Smooth muscle cell (in vitro differentiated cells): ENCODE measurements around the gene BCAS3. TPM values are rescaled to one million over a fixed set of nuclear protein-coding genes. Genes with fewer than 3 reads are reported as not detected.

Experiments used
- DNase-seq: peaks from one replicate; lab custom pipeline; 2025; ENCODE audit not compliant: unreplicated experiment; lab: John Stamatoyannopoulos, UW
- H2AFZ ChIP-seq: fragments of 200-600 bp; sonication (generic); 2 replicates; pipeline ENCODE4 v1.6.0; 2016; ENCODE audit warnings: antibody characterized with exemption, low read depth, mild to moderate bottlenecking
- H3F3A ChIP-seq: fragments of 200-600 bp; sonication (generic); 2 replicates; pipeline ENCODE4 v1.6.0; 2017; ENCODE audit warnings: antibody characterized with exemption, low read depth
- H3K27ac ChIP-seq: fragments of 200-600 bp; sonication (generic); 2 replicates; pipeline ENCODE4 v1.5.1; 2016; ENCODE audit warnings: low read depth, mild to moderate bottlenecking
- H3K27me3 ChIP-seq: fragments of 200-600 bp; sonication (generic); 2 replicates; pipeline ENCODE4 v1.6.1; 2016; ENCODE audit warnings: low read depth, mild to moderate bottlenecking
- H3K36me3 ChIP-seq: fragments of 200-600 bp; sonication (generic); 2 replicates; pipeline ENCODE4 v1.5.1; 2016; ENCODE audit warnings: low read depth
- H3K4me1 ChIP-seq: fragments of 200-600 bp; sonication (generic); 2 replicates; pipeline ENCODE4 v1.5.1; 2016; ENCODE audit warnings: low read depth
- H3K4me2 ChIP-seq: fragments of 200-600 bp; sonication (generic); 2 replicates; pipeline ENCODE4 v1.6.0; 2016; ENCODE audit warnings: mild to moderate bottlenecking
- H3K4me3 ChIP-seq: fragments of 200-600 bp; sonication (generic); 2 replicates; pipeline ENCODE4 v1.5.1; 2016; ENCODE audit warnings: mild to moderate bottlenecking
- H3K79me2 ChIP-seq: fragments of 200-600 bp; sonication (generic); 2 replicates; pipeline ENCODE4 v1.6.0; 2016; ENCODE audit warnings: low read depth, mild to moderate bottlenecking
- H3K9ac ChIP-seq: fragments of 200-600 bp; sonication (generic); 2 replicates; pipeline ENCODE4 v1.6.0; 2016; ENCODE audit warnings: low read depth
- H3K9me3 ChIP-seq: fragments of 200-600 bp; sonication (generic); replicated peaks from 2 replicates; pipeline ENCODE4 v1.5.1; 2016; ENCODE audit warnings: low read depth
- H4K20me1 ChIP-seq: fragments of 200-600 bp; sonication (generic); 2 replicates; pipeline ENCODE4 v1.6.0; 2016; ENCODE audit warnings: low read depth
- CTCF ChIP-seq: fragments of 200-600 bp; sonication (generic); IDR thresholded peaks from 2 replicates; pipeline ENCODE4 v1.5.1; 2017; ENCODE audit warnings: borderline replicate concordance, mild to moderate bottlenecking, antibody characterized with exemption; ENCODE audit not compliant: insufficient read depth, poor library complexity, severe bottlenecking
- WGBS: methylation state at CpG from one replicate; pipeline ENCODE4 v1.1.7; 2016; ENCODE audit warnings: low lambda C conversion rate; 5-methylcytosine and 5-hydroxymethylcytosine counted together
- polyA plus RNA-seq: library from polyadenylated mRNA; unstranded; fragments of >200 nt; fragmentation: Nextera tagmentation; extraction: Ambion mirVana; gene quantifications from 2 replicates; pipeline ENCODE4 v1.2.1, GENCODE V29; 2016
- total RNA-seq: library from RNA; depleted of rRNA; stranded (reverse); fragments of >200 nt; gene quantifications from 2 replicates; pipeline ENCODE4 v1.2.3, GENCODE V29; 2014

The BCAS3 gene
- total and polyA plus RNA-seq, 2 experiments from 2014 or later, result 17.2 to 54.5 TPM

GRCh38 chr17:61403801-61404662 is 726.4 kb downstream of the BCAS3 start:
- no peak for DNase-seq
- Histone ChIP-seq H3K9me3 (no peaks in the 10 kb centered on the region), H3K4me2 (peak overlapping the region; percentile 97), H3K36me3 (no peaks in the 10 kb centered on the region), H4K20me1 (peaks cover 85% of the 10 kb centered on the region), H3K9ac (no peak overlapping the region), H3K79me2 (peaks cover 74% of the 10 kb centered on the region), H3F3A (peaks cover 8% of the 10 kb centered on the region), H3K27ac (no peak overlapping the region), H2AFZ (no peak overlapping the region), H3K4me1 (peaks cover 34% of the 10 kb centered on the region), H3K27me3 (peaks cover 43% of the 10 kb centered on the region), H3K4me3 (peak overlapping the region; percentile 77)
- TF ChIP-seq CTCF, result no peak
- 31% methylated on average over 63 of the region's 66 CpGs for WGBS

- peaks cover 8% of the 10 kb centered on the region for H3F3A ChIP-seq
- WGBS, result 23% methylated on average over 14 of the region's 27 CpGs
- H3K4me1 ChIP-seq, result peaks cover 32% of the 10 kb centered on the region
- H2AFZ ChIP-seq, result no peak overlapping the region
- H3K9ac ChIP-seq, result no peak overlapping the region
- peak overlapping the region; percentile 97 for H3K4me2 ChIP-seq
- H3K27ac ChIP-seq, result no peak overlapping the region
- H3K4me3 ChIP-seq, result peak overlapping the region; percentile 77
- H3K36me3 ChIP-seq, result no peaks in the 10 kb centered on the region
- peaks cover 83% of the 10 kb centered on the region for H4K20me1 ChIP-seq
- peaks cover 43% of the 10 kb centered on the region for H3K27me3 ChIP-seq
- H3K79me2 ChIP-seq, result peaks cover 68% of the 10 kb centered on the region
- no peak for DNase-seq
- no peak for TF ChIP-seq CTCF
- H3K9me3 ChIP-seq, result no peaks in the 10 kb centered on the region
Measured at GRCh38 chr17:61404663-61404912, 726.9 kb downstream of the BCAS3 start.

GRCh38 chr17:61404913-61405685 is 727.4 kb downstream of the BCAS3 start:
- peaks cover 11% of the 10 kb centered on the region for H3F3A ChIP-seq
- peaks cover 32% of the 10 kb centered on the region for H3K4me1 ChIP-seq
- no peak overlapping the region for H3K9ac ChIP-seq
- H3K27me3 ChIP-seq, result peaks cover 43% of the 10 kb centered on the region
- peak overlapping the region; percentile 77 for H3K4me3 ChIP-seq
- DNase-seq, result no peak
- H2AFZ ChIP-seq, result no peak overlapping the region
- H3K9me3 ChIP-seq, result no peaks in the 10 kb centered on the region
- H3K36me3 ChIP-seq, result no peaks in the 10 kb centered on the region
- TF ChIP-seq CTCF, result no peak
- H3K27ac ChIP-seq, result no peak overlapping the region
- H3K4me2 ChIP-seq, result peak overlapping the region; percentile 97
- 45% methylated on average over 69 of the region's 71 CpGs for WGBS
- H4K20me1 ChIP-seq, result peaks cover 83% of the 10 kb centered on the region
- peaks cover 66% of the 10 kb centered on the region for H3K79me2 ChIP-seq
